ENCODE measurements around the gene GAGE12J.

- TF ChIP-seq POLR2A (IDR thresholded peaks at IDR 0.05; ENCODE audit: low read depth, low read length) (no peak), POLR2AphosphoS5 (IDR thresholded peaks at IDR 0.05; ENCODE audit: low read depth, low read length) (no peak)
Observed at GRCh38 chrX:49286581-49286980, 35.3 kb upstream of the GAGE12J start.

Measured in GM12892 (cell line).